ENCODE data around the gene ZCWPW1.

GRCh38 chr7:100358027-100358856, 70.3 kb downstream of the ZCWPW1 start, which contains the start of gene PILRB:
- TF ChIP-seq POLR2AphosphoS5 (IDR thresholded peaks at IDR 0.05; ENCODE audit: low read depth): no peak
- TF ChIP-seq CTCF (conservative IDR thresholded peaks at IDR 0.05; ENCODE audit: low read depth in 2 of 2): peak in 1 of 2 experiments; percentile 45; a peak in 2 of 4 replicates
- no peak for TF ChIP-seq EZH2 (IDR thresholded peaks at IDR 0.05; ENCODE audit: low read depth, unreplicated experiment)
- TF ChIP-seq JUNB (IDR thresholded peaks at IDR 0.05; ENCODE audit: unreplicated experiment): no peak
- TF ChIP-seq EZH2phosphoT487 (IDR thresholded peaks at IDR 0.05; ENCODE audit: unreplicated experiment): no peak
- no peak for TF ChIP-seq NANOG (IDR thresholded peaks at IDR 0.05; ENCODE audit: borderline replicate concordance)
- TF ChIP-seq ETS1 (IDR thresholded peaks at IDR 0.05): no peak
- no peak for TF ChIP-seq REST (IDR thresholded peaks at IDR 0.05; ENCODE audit: unreplicated experiment)

Measured in GM23338 (cell line).